ENCODE measurements around the gene GNB1L. TPM values are rescaled to one million over a fixed set of nuclear protein-coding genes. Genes with fewer than 3 reads are reported as not detected.

GNB1L gene
- total RNA-seq, 2 experiments from 2014 or later: 11.9 to 12.7 TPM

DNA sequence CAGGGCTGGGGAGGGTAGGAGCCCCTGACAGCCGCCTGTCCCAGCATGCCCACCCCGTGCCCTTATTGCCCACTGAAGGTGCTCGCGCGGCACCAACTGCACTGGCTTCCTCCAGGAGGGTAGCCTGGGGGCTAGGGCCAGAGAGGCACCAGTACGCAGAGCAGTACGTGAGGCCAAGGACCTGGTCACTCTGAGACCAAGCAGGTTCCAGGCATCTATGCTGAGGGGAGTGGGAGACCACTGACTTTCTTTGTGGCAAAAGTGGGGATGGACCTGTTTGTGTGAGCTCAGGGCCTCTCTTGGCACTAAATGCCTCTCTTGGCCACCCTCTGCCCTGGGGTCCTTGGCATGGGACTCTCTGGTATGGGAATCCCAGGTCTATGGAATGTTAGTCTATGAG lies 120.5 kb downstream of the GNB1L start:
- Mint-ChIP-seq H3K36me3 (no peaks in the 10 kb centered on the region), H3K9me3 (no peaks in the 10 kb centered on the region), H3K27me3 (peaks cover 1% of the 10 kb centered on the region), H3K27ac (no peak overlapping the region), H3K4me1 (peaks cover 2% of the 10 kb centered on the region), H3K4me3 (no peak overlapping the region)
- ATAC-seq (ENCODE audit: low read depth) (no peak), DNase-seq (no peak)
- POLR2A ChIA-PET: no interaction called here

DNA sequence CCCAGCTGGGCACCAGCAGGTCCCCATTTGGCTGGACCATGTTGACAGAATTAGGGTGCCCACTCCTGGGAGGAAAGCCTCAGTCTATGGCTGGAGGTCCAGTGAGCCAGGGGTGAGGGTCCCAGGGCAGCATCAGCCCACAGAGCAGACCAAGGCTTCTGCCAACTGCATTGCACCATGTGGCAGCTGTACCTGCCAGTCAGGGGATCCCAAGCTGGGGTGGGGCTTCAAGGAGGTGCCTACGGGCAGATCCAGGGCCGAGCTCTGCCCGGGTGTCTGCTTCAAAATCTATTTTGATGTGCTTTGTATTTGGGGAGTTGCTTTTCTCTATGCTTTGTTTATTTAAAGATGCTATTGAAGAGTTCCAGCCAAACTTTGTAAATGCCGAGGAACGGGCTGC lies 120.9 kb downstream of the GNB1L start:
- peaks cover 2% of the 10 kb centered on the region for H3K4me1 Mint-ChIP-seq
- H3K9me3 Mint-ChIP-seq: no peaks in the 10 kb centered on the region
- H3K36me3 Mint-ChIP-seq: no peaks in the 10 kb centered on the region
- peaks cover 1% of the 10 kb centered on the region for H3K27me3 Mint-ChIP-seq
- no peak overlapping the region for H3K27ac Mint-ChIP-seq
- H3K4me3 Mint-ChIP-seq: no peak overlapping the region
- ATAC-seq (ENCODE audit: low read depth) (no peak), DNase-seq (no peak)
- POLR2A ChIA-PET: no interaction called here

Other genes with a start within 250 kb of the GNB1L start
- gene SEPTIN5, start 140.4 kb downstream of the GNB1L start, total RNA-seq: not detected
- gene GP1BB, start 131.3 kb downstream of the GNB1L start, total RNA-seq: not detected
- gene TBX1, start 94.1 kb downstream of the GNB1L start, total RNA-seq: under 1 TPM; 0.37 to 0.47 TPM
- 10 to 100 TPM; 18.4 to 18.9 TPM for gene RTL10, start within 50 bp of the GNB1L start, total RNA-seq
- gene COMT, start 86.9 kb upstream of the GNB1L start, total RNA-seq: 10 to 100 TPM; 68.6 to 70.0 TPM
- 10 to 100 TPM; 20.7 to 20.8 TPM for gene TXNRD2, start 86.9 kb upstream of the GNB1L start, total RNA-seq
- 1 to 10 TPM; 1.5 to 1.6 TPM for gene ARVCF, start 161.9 kb upstream of the GNB1L start, total RNA-seq
- gene TANGO2, start 166.2 kb upstream of the GNB1L start, total RNA-seq: 10 to 100 TPM; 40.7 to 41.2 TPM
- gene DGCR8, start 225.4 kb upstream of the GNB1L start, total RNA-seq: 10 to 100 TPM; 54.3 to 54.5 TPM